Liver (tissue), 3 donors: Measurements from ENCODE around the gene LRMDA.

Experiments
- FOXA1 ChIP-seq: IDR thresholded peaks from 2 replicates; pipeline ENCODE4 v1.6.1; 2016; ENCODE audit warnings: antibody characterized with exemption
- GABPA ChIP-seq, 2 donors: IDR thresholded peaks in 1 of 2; conservative IDR thresholded peaks in 1 of 2; 2 replicates each; pipeline ENCODE4 v1.6.1; 2016; ENCODE audit warnings: antibody characterized with exemption in 2 of 2, mild to moderate bottlenecking in 1 of 2, moderate library complexity in 1 of 2
- RAD21 ChIP-seq, 2 donors: IDR thresholded peaks; 2 replicates each; pipeline ENCODE4 v1.6.1; 2016; ENCODE audit warnings: antibody characterized with exemption in 2 of 2, mild to moderate bottlenecking in 2 of 2
- RXRA ChIP-seq, 2 donors: IDR thresholded peaks; 2 replicates each; pipeline ENCODE4 v1.6.1; 2017 to 2018; ENCODE audit warnings: antibody characterized with exemption in 2 of 2, mild to moderate bottlenecking in 1 of 2
- TAF1 ChIP-seq: conservative IDR thresholded peaks from 2 replicates; pipeline ENCODE4 v1.6.1; 2016; ENCODE audit warnings: antibody characterized with exemption, mild to moderate bottlenecking
- TF ChIP-seq, protein P1 (sequence below): fragments of 150-350 bp; IDR thresholded peaks from 2 replicates; pipeline ENCODE4 v1.5.1; 2017; ENCODE audit warnings: improper control_type of control experiment, low read depth, low read length; ENCODE audit not compliant: missing input control
- TF ChIP-seq, protein P2 (sequence below): IDR thresholded peaks from 2 replicates; pipeline ENCODE4 v1.6.1; 2016; ENCODE audit warnings: antibody characterized with exemption
- donor health status: healthy.
- donor health status: healthy.

GRCh38 chr10:76082956-76083355 is 651.5 kb downstream of the LRMDA start:
- TF ChIP-seq RAD21 (IDR thresholded peaks at IDR 0.05), result no peak
- TF ChIP-seq, protein P1, sequence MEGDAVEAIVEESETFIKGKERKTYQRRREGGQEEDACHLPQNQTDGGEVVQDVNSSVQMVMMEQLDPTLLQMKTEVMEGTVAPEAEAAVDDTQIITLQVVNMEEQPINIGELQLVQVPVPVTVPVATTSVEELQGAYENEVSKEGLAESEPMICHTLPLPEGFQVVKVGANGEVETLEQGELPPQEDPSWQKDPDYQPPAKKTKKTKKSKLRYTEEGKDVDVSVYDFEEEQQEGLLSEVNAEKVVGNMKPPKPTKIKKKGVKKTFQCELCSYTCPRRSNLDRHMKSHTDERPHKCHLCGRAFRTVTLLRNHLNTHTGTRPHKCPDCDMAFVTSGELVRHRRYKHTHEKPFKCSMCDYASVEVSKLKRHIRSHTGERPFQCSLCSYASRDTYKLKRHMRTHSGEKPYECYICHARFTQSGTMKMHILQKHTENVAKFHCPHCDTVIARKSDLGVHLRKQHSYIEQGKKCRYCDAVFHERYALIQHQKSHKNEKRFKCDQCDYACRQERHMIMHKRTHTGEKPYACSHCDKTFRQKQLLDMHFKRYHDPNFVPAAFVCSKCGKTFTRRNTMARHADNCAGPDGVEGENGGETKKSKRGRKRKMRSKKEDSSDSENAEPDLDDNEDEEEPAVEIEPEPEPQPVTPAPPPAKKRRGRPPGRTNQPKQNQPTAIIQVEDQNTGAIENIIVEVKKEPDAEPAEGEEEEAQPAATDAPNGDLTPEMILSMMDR, result no peak
- no peak for TF ChIP-seq GABPA (IDR thresholded peaks at IDR 0.05 in 1 of 2, conservative IDR thresholded peaks at IDR 0.05 in 1 of 2)
- TF ChIP-seq, protein P2, sequence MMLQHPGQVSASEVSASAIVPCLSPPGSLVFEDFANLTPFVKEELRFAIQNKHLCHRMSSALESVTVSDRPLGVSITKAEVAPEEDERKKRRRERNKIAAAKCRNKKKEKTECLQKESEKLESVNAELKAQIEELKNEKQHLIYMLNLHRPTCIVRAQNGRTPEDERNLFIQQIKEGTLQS, result no peak
- TF ChIP-seq RXRA (IDR thresholded peaks at IDR 0.05), result no peak
- no peak for TF ChIP-seq TAF1
- no peak for TF ChIP-seq FOXA1
